Activated CD4-positive, alpha-beta T cell treated with anti-CD3 and anti-CD28 coated beads for 4 hours (primary cell): ENCODE measurements around the gene PLPPR1.
"Not testable (repeated sequence)": the region's sequence is repeated elsewhere in the genome, so short reads cannot be mapped to it uniquely, and the experiment has no call there.

Experiments
- DNase-seq, 2 donors: peaks; one replicate each; pipeline ENCODE4 v3.0.0-alpha.2; 2020

PLPPR1 gene

GRCh38 chr9:101028346-101029314 lies at the start of gene PLPPR1:
TSS of gene PLPPR1 (plus strand) at chr9:101028727.
- DNase-seq = no peak

- DNase-seq = no peak
Measured at GRCh38 chr9:100989731-100990130, 38.8 kb upstream of the PLPPR1 start.

- DNase-seq = no peak
Measured at GRCh38 chr9:100990605-100991381, 37.7 kb upstream of the PLPPR1 start.

- no peak for DNase-seq
Measured at GRCh38 chr9:100992632-100993031, 35.9 kb upstream of the PLPPR1 start.

- no peak for DNase-seq
Measured at GRCh38 chr9:100999906-101000544, 28.5 kb upstream of the PLPPR1 start.

- DNase-seq = no peak
Measured at GRCh38 chr9:101005246-101005645, 23.3 kb upstream of the PLPPR1 start.

- DNase-seq = no peak
Measured at GRCh38 chr9:101014566-101014965, 14.0 kb upstream of the PLPPR1 start.

- DNase-seq = no peak
Measured at GRCh38 chr9:101018467-101018866, 10.1 kb upstream of the PLPPR1 start.

GRCh38 chr9:101022704-101023103 lies 5.8 kb upstream of the PLPPR1 start:
- no peak for DNase-seq

- no peak for DNase-seq
Measured at GRCh38 chr9:101025940-101026339, 2.6 kb upstream of the PLPPR1 start.

- no peak for DNase-seq
Measured at GRCh38 chr9:101026824-101027223, 1.7 kb upstream of the PLPPR1 start.

GRCh38 chr9:101027236-101027635 lies 1.3 kb upstream of the PLPPR1 start:
- no peak for DNase-seq

GRCh38 chr9:101027733-101028345 lies 688 bp upstream of the PLPPR1 start:
- no peak for DNase-seq

GRCh38 chr9:101029315-101030085 lies 973 bp downstream of the PLPPR1 start:
- no peak for DNase-seq

GRCh38 chr9:101030086-101030391 lies 1.5 kb downstream of the PLPPR1 start:
- DNase-seq = no peak

- no peak for DNase-seq
Measured at GRCh38 chr9:101032426-101032825, 3.9 kb downstream of the PLPPR1 start.

GRCh38 chr9:101034222-101034621 lies 5.7 kb downstream of the PLPPR1 start:
- no peak for DNase-seq

- DNase-seq = no peak
Measured at GRCh38 chr9:101035098-101035497, 6.6 kb downstream of the PLPPR1 start.

GRCh38 chr9:101037430-101037829 lies 8.9 kb downstream of the PLPPR1 start:
- no peak for DNase-seq

- no peak for DNase-seq
Measured at GRCh38 chr9:101038488-101038887, 10.0 kb downstream of the PLPPR1 start.

- not testable (repeated sequence) for DNase-seq
Measured at GRCh38 chr9:101039581-101039980, 11.1 kb downstream of the PLPPR1 start.

GRCh38 chr9:101047848-101048397 lies 19.4 kb downstream of the PLPPR1 start:
- DNase-seq = no peak
